ENCODE measurements around the gene NAP1L1. TPM values are rescaled to one million over a fixed set of nuclear protein-coding genes. Genes with fewer than 3 reads are reported as not detected.

NAP1L1 gene
- total RNA-seq, 1 experiment from 2014 or later = 946 TPM

DNA sequence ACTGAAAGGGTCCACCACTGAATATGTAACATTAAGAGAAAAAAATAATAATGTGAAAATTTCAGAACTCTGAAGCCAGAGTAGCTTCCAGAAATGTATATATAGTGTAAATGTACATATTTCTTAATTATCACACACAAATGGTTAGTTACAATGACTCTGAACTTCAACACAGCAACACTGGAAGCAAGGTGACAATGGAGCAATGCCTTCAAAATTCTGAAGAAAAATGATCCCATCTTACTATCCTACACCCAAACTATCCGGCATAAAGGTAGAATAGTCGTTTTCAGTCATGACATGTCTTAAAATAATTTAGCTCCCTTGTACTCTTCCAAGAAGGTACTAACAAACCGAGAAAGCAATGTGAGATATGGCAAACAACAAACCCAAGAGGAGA is 11.9 kb downstream of the NAP1L1 start:
- Mint-ChIP-seq H3K36me3 (peaks cover 33% of the 10 kb centered on the region), H3K4me1 (peaks cover 74% of the 10 kb centered on the region), H3K4me3 (no peak overlapping the region), H3K27me3 (ENCODE audit: low read depth) (no peaks in the 10 kb centered on the region), H3K9me3 (no peaks in the 10 kb centered on the region), H3K27ac (peak overlapping the region; percentile 35; the same call in 1 of the 2 replicates)
- ATAC-seq = no peak
- TF ChIP-seq NR2C2 (CRISPR knock-in tag; IDR thresholded peaks at IDR 0.05) (no peak), ZNF263 (CRISPR knock-in tag; IDR thresholded peaks at IDR 0.05; ENCODE audit: low read depth) (no peak), GTF2I (CRISPR knock-in tag; conservative IDR thresholded peaks at IDR 0.05) (no peak), FOXJ3 (CRISPR knock-in tag; IDR thresholded peaks at IDR 0.05; ENCODE audit: borderline replicate concordance) (no peak), RELA (CRISPR knock-in tag; IDR thresholded peaks at IDR 0.05; ENCODE audit: borderline replicate concordance) (no peak), NFATC4 (CRISPR knock-in tag; IDR thresholded peaks at IDR 0.05) (no peak)
- TF ChIP-seq, protein P1, sequence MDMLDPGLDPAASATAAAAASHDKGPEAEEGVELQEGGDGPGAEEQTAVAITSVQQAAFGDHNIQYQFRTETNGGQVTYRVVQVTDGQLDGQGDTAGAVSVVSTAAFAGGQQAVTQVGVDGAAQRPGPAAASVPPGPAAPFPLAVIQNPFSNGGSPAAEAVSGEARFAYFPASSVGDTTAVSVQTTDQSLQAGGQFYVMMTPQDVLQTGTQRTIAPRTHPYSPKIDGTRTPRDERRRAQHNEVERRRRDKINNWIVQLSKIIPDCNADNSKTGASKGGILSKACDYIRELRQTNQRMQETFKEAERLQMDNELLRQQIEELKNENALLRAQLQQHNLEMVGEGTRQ (CRISPR knock-in tag; IDR thresholded peaks at IDR 0.05) = no peak
- TF ChIP-seq, protein P2, sequence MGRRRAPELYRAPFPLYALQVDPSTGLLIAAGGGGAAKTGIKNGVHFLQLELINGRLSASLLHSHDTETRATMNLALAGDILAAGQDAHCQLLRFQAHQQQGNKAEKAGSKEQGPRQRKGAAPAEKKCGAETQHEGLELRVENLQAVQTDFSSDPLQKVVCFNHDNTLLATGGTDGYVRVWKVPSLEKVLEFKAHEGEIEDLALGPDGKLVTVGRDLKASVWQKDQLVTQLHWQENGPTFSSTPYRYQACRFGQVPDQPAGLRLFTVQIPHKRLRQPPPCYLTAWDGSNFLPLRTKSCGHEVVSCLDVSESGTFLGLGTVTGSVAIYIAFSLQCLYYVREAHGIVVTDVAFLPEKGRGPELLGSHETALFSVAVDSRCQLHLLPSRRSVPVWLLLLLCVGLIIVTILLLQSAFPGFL (CRISPR knock-in tag; IDR thresholded peaks at IDR 0.05; ENCODE audit: borderline replicate concordance) = no peak
- TF ChIP-seq, protein P3, sequence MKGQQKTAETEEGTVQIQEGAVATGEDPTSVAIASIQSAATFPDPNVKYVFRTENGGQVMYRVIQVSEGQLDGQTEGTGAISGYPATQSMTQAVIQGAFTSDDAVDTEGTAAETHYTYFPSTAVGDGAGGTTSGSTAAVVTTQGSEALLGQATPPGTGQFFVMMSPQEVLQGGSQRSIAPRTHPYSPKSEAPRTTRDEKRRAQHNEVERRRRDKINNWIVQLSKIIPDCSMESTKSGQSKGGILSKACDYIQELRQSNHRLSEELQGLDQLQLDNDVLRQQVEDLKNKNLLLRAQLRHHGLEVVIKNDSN (CRISPR knock-in tag; IDR thresholded peaks at IDR 0.05) = no peak
- TF ChIP-seq, protein P4, sequence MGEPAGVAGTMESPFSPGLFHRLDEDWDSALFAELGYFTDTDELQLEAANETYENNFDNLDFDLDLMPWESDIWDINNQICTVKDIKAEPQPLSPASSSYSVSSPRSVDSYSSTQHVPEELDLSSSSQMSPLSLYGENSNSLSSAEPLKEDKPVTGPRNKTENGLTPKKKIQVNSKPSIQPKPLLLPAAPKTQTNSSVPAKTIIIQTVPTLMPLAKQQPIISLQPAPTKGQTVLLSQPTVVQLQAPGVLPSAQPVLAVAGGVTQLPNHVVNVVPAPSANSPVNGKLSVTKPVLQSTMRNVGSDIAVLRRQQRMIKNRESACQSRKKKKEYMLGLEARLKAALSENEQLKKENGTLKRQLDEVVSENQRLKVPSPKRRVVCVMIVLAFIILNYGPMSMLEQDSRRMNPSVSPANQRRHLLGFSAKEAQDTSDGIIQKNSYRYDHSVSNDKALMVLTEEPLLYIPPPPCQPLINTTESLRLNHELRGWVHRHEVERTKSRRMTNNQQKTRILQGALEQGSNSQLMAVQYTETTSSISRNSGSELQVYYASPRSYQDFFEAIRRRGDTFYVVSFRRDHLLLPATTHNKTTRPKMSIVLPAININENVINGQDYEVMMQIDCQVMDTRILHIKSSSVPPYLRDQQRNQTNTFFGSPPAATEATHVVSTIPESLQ (CRISPR knock-in tag; IDR thresholded peaks at IDR 0.05) = no peak
- TF ChIP-seq, protein P5, sequence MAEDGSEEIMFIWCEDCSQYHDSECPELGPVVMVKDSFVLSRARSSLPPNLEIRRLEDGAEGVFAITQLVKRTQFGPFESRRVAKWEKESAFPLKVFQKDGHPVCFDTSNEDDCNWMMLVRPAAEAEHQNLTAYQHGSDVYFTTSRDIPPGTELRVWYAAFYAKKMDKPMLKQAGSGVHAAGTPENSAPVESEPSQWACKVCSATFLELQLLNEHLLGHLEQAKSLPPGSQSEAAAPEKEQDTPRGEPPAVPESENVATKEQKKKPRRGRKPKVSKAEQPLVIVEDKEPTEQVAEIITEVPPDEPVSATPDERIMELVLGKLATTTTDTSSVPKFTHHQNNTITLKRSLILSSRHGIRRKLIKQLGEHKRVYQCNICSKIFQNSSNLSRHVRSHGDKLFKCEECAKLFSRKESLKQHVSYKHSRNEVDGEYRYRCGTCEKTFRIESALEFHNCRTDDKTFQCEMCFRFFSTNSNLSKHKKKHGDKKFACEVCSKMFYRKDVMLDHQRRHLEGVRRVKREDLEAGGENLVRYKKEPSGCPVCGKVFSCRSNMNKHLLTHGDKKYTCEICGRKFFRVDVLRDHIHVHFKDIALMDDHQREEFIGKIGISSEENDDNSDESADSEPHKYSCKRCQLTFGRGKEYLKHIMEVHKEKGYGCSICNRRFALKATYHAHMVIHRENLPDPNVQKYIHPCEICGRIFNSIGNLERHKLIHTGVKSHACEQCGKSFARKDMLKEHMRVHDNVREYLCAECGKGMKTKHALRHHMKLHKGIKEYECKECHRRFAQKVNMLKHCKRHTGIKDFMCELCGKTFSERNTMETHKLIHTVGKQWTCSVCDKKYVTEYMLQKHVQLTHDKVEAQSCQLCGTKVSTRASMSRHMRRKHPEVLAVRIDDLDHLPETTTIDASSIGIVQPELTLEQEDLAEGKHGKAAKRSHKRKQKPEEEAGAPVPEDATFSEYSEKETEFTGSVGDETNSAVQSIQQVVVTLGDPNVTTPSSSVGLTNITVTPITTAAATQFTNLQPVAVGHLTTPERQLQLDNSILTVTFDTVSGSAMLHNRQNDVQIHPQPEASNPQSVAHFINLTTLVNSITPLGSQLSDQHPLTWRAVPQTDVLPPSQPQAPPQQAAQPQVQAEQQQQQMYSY (CRISPR knock-in tag; IDR thresholded peaks at IDR 0.05) = no peak
- TF ChIP-seq, protein P6, sequence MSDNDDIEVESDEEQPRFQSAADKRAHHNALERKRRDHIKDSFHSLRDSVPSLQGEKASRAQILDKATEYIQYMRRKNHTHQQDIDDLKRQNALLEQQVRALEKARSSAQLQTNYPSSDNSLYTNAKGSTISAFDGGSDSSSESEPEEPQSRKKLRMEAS (CRISPR knock-in tag; IDR thresholded peaks at IDR 0.05) = no peak
- POLR2A ChIA-PET = no interaction called here
- no peak for DNase-seq (ENCODE audit: low spot score)
- CTCF ChIA-PET = no interaction called here

DNA sequence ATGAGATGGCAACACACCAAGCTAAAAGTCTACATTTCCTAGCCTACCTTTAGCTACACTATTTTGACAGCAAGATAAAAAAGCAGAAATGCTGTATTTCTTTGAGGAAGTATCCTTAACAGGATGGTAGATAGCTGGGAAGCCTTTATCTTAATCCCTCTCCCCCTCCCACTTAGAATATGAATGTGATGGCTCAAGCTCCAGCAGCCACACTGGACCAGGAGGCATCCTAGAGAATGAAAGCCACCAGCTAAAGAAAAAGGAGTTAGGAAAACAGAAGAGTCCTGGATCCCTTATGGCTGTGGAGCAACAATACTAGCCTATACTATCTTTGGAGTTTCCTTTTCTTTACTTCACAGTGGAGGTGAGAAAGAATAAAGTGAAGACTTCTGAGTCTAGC is 15.1 kb downstream of the NAP1L1 start:
- DNase-seq (ENCODE audit: low spot score) = no peak
- no peak overlapping the region for H3K4me3 Mint-ChIP-seq
- CTCF ChIA-PET = interaction anchor here (0.6 to 1.9 kb wide), 2 partner anchors 11 to 21 kb away, joined by 3 to 6 read pairs; no protein-coding TSS in a partner anchor
- POLR2A ChIA-PET = no interaction called here
- peaks cover 76% of the 10 kb centered on the region for H3K4me1 Mint-ChIP-seq
- H3K9me3 Mint-ChIP-seq = peaks cover 12% of the 10 kb centered on the region
- ATAC-seq = peak; percentile 57
- H3K36me3 Mint-ChIP-seq = peaks cover 62% of the 10 kb centered on the region
- H3K27ac Mint-ChIP-seq = peak overlapping the region; percentile 66; the same call in 1 of the 2 replicates
- no peaks in the 10 kb centered on the region for H3K27me3 Mint-ChIP-seq (ENCODE audit: low read depth)
- TF ChIP-seq TEAD1 (CRISPR knock-in tag; IDR thresholded peaks at IDR 0.05) = no peak
- TF ChIP-seq ZBTB21 (CRISPR knock-in tag; IDR thresholded peaks at IDR 0.05; ENCODE audit: borderline replicate concordance) = no peak
- no peak for TF ChIP-seq NR2C2 (CRISPR knock-in tag; IDR thresholded peaks at IDR 0.05)
- TF ChIP-seq OVOL2 (CRISPR knock-in tag; IDR thresholded peaks at IDR 0.05; ENCODE audit: borderline replicate concordance) = no peak
- no peak for TF ChIP-seq CBFB (CRISPR knock-in tag; IDR thresholded peaks at IDR 0.05; ENCODE audit: low read depth)
- TF ChIP-seq, protein P7, sequence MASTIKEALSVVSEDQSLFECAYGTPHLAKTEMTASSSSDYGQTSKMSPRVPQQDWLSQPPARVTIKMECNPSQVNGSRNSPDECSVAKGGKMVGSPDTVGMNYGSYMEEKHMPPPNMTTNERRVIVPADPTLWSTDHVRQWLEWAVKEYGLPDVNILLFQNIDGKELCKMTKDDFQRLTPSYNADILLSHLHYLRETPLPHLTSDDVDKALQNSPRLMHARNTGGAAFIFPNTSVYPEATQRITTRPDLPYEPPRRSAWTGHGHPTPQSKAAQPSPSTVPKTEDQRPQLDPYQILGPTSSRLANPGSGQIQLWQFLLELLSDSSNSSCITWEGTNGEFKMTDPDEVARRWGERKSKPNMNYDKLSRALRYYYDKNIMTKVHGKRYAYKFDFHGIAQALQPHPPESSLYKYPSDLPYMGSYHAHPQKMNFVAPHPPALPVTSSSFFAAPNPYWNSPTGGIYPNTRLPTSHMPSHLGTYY (CRISPR knock-in tag; IDR thresholded peaks at IDR 0.05) = no peak
- TF ChIP-seq, protein P8, sequence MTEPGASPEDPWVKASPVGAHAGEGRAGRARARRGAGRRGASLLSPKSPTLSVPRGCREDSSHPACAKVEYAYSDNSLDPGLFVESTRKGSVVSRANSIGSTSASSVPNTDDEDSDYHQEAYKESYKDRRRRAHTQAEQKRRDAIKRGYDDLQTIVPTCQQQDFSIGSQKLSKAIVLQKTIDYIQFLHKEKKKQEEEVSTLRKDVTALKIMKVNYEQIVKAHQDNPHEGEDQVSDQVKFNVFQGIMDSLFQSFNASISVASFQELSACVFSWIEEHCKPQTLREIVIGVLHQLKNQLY (CRISPR knock-in tag; IDR thresholded peaks at IDR 0.05) = no peak
- no peak for TF ChIP-seq HMGA2 (CRISPR knock-in tag; IDR thresholded peaks at IDR 0.05)
- no peak for TF ChIP-seq ELF4 (CRISPR knock-in tag; IDR thresholded peaks at IDR 0.05; ENCODE audit: low read depth)
- TF ChIP-seq NR1H2 (CRISPR knock-in tag; IDR thresholded peaks at IDR 0.05) = no peak
- TF ChIP-seq, protein P9, sequence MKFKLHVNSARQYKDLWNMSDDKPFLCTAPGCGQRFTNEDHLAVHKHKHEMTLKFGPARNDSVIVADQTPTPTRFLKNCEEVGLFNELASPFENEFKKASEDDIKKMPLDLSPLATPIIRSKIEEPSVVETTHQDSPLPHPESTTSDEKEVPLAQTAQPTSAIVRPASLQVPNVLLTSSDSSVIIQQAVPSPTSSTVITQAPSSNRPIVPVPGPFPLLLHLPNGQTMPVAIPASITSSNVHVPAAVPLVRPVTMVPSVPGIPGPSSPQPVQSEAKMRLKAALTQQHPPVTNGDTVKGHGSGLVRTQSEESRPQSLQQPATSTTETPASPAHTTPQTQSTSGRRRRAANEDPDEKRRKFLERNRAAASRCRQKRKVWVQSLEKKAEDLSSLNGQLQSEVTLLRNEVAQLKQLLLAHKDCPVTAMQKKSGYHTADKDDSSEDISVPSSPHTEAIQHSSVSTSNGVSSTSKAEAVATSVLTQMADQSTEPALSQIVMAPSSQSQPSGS (CRISPR knock-in tag; IDR thresholded peaks at IDR 0.05; ENCODE audit: borderline replicate concordance, low read depth) = no peak
- TF ChIP-seq FOXP1 (CRISPR knock-in tag; IDR thresholded peaks at IDR 0.05; ENCODE audit: borderline replicate concordance) = no peak

Measured in WTC11 (cell line).